K562 (cell line): ENCODE results near the gene CNOT10. TPM values are rescaled to one million over a fixed set of nuclear protein-coding genes. Genes with fewer than 3 reads are reported as not detected.
A peak's percentile ranks its signal among the peaks of the same experiment; 100 is the strongest.

ENCODE experiments used
- ATAC-seq: fragments of 200-7000 bp; cut with Tn5 transposase; 3 replicates; pipeline ENCODE4 v1.9.1; 2020; ENCODE audit warnings: moderate library complexity
- BruUV-seq: library from RNA; stranded (reverse); fragments of 400-500 nt; replicated peaks from 2 replicates; lab custom pipeline; 2021; lab: Mats Ljungman, UMichigan
- CTCF ChIA-PET: fragments of 300-600 bp; formaldehyde crosslinking; extraction: SDS; loops from one replicate; lab custom pipeline; 2021; ENCODE audit warnings: low intra/inter-chr PET ratio; lab: Yijun Ruan, JAX
- POLR2A ChIA-PET: fragments of 300-600, 350-650 bp; sonication (Branson Sonifier 250); formaldehyde crosslinking; extraction: SDS; loops from one replicate; lab custom pipeline; 2021; ENCODE audit warnings: antibody characterized with exemption, inconsistent platforms; lab: Yijun Ruan, JAX
- DNase-seq, 4 experiments: peaks; one replicate each; pipeline versions ENCODE4 v3.0.0 to v3.0.0-alpha.2; 2011 to 2018; ENCODE audit warnings: low spot score in 3 of 4, mixed read lengths in 3 of 4; ENCODE audit errors: extremely low read depth in 1 of 4
- FAIRE-seq: peaks from 2 replicates; lab custom pipeline; 2011; peaks lifted over from hg19 to GRCh38; lab: Jason Lieb, UNC
- H2AFZ ChIP-seq: 2 replicates; pipeline ENCODE4 v1.6.0; 2011; ENCODE audit warnings: low read depth, low read length, control low read depth, inconsistent platforms
- H3K27ac ChIP-seq: fragments of 200-600 bp; 3 replicates; pipeline ENCODE4 v1.8.0; 2011; ENCODE audit warnings: low read depth, mild to moderate bottlenecking, control low read depth, inconsistent platforms, low read length, moderate library complexity, mixed read lengths; ENCODE audit errors: extremely low read depth
- H3K27me3 ChIP-seq, 2 experiments: fragments of 300-600 bp in 1 of 2; 2 replicates in 1 of 2; 3 replicates in 1 of 2; pipeline versions ENCODE4 v1.6.0 to v1.8.0; 2011; ENCODE audit warnings: inconsistent platforms in 2 of 2, low read length in 2 of 2, mild to moderate bottlenecking in 1 of 2, mixed read lengths in 1 of 2, moderate library complexity in 1 of 2; ENCODE audit not compliant: control insufficient read depth in 2 of 2, insufficient read depth in 2 of 2
- H3K36me3 ChIP-seq: fragments of 300-600 bp; 3 replicates; pipeline ENCODE4 v1.8.0; 2011; ENCODE audit warnings: mild to moderate bottlenecking, low read length, inconsistent platforms; ENCODE audit not compliant: control insufficient read depth, insufficient read depth
- H3K4me1 ChIP-seq, 2 experiments: fragments of 200-600 bp in 1 of 2; replicated peaks in 1 of 2; 2 replicates in 1 of 2; 3 replicates in 1 of 2; pipeline versions ENCODE4 v1.5.1 to v1.8.0; 2011; ENCODE audit warnings: inconsistent platforms in 2 of 2, low read length in 2 of 2, mild to moderate bottlenecking in 1 of 2, mixed read lengths in 1 of 2, moderate library complexity in 1 of 2; ENCODE audit not compliant: control insufficient read depth in 2 of 2, insufficient read depth in 2 of 2
- H3K4me2 ChIP-seq: 2 replicates; pipeline ENCODE4 v1.6.1; 2011; ENCODE audit warnings: low read length, control low read depth, inconsistent platforms, mixed read lengths; ENCODE audit not compliant: insufficient read depth
- H3K4me3 ChIP-seq: fragments of 200-600 bp; sonication (generic), shearing (Covaris generic); 2 replicates; pipeline ENCODE4 v1.5.1; 2016; ENCODE audit warnings: control low read depth, inconsistent platforms
- H3K79me2 ChIP-seq: fragments of 200-600 bp; 3 replicates; pipeline ENCODE4 v1.8.0; 2011; ENCODE audit warnings: low read length, inconsistent platforms; ENCODE audit not compliant: control insufficient read depth, insufficient read depth
- H3K9ac ChIP-seq, 2 experiments: 2 replicates each; pipeline versions ENCODE4 v1.6.0 to v1.6.1; 2011; ENCODE audit warnings: low read depth in 2 of 2, low read length in 2 of 2, control low read depth in 1 of 2, inconsistent platforms in 1 of 2, mild to moderate bottlenecking in 1 of 2, mixed read lengths in 1 of 2; ENCODE audit not compliant: insufficient read depth in 1 of 2
- H3K9me1 ChIP-seq: one replicate; pipeline ENCODE4 v1.6.0; 2011; ENCODE audit warnings: inconsistent platforms, mild to moderate bottlenecking, low read length, moderate library complexity; ENCODE audit not compliant: control insufficient read depth, insufficient read depth
- H3K9me3 ChIP-seq: replicated peaks from 2 replicates; pipeline ENCODE4 v1.5.1; 2011; ENCODE audit warnings: low read depth, low read length, inconsistent platforms; ENCODE audit not compliant: control insufficient read depth, insufficient read depth
- H4K20me1 ChIP-seq: replicated peaks from 2 replicates; pipeline ENCODE4 v1.6.1; 2011; ENCODE audit warnings: low read length, inconsistent platforms, mixed read lengths; ENCODE audit not compliant: control insufficient read depth, insufficient read depth
- CREM ChIP-seq: IDR thresholded peaks from 2 replicates; pipeline ENCODE4 v1.6.1; 2014; ENCODE audit warnings: antibody characterized with exemption, low read depth
- FUS ChIP-seq: fragments of 200-400 bp; formaldehyde crosslinking; optimal IDR thresholded peaks from 2 replicates; pipeline ENCODE3; 2017; ENCODE audit warnings: low read depth, low read length
- KDM4B ChIP-seq, 2 experiments: fragments of 450-650 bp in 1 of 2; sonication (generic) in 1 of 2; IDR thresholded peaks; 2 replicates each; pipeline ENCODE4 v1.6.1; 2016 to 2017; ENCODE audit warnings: borderline replicate concordance in 2 of 2, antibody characterized with exemption in 1 of 2, low read depth in 1 of 2, mild to moderate bottlenecking in 1 of 2
- L3MBTL2 ChIP-seq: fragments of 450-650 bp; IDR thresholded peaks from 2 replicates; pipeline ENCODE4 v1.6.1; 2016; ENCODE audit warnings: mild to moderate bottlenecking, moderate library complexity
- PRMT5 ChIP-seq: sonication (generic); formaldehyde crosslinking; IDR thresholded peaks from 2 replicates; pipeline ENCODE4 v1.5.0; 2020; ENCODE audit warnings: missing genetic modification reagents
- RBM25 ChIP-seq: fragments of 200-400 bp; formaldehyde crosslinking; IDR thresholded peaks from 2 replicates; pipeline ENCODE4 v1.6.1; 2018; ENCODE audit warnings: low read length, low read depth, moderate library complexity; ENCODE audit not compliant: severe bottlenecking
- SIN3A ChIP-seq, 2 experiments: fragments of 150-350 bp in 1 of 2; IDR thresholded peaks; 2 replicates each; pipeline ENCODE4 v1.6.1; 2011 to 2016; ENCODE audit warnings: borderline replicate concordance in 2 of 2, low read depth in 2 of 2, low read length in 2 of 2, mild to moderate bottlenecking in 2 of 2, moderate library complexity in 2 of 2; ENCODE audit not compliant: control insufficient read depth in 1 of 2
- SMAD4 ChIP-seq: fragments of 250-450 bp; sonication (Bioruptor Pico); conservative IDR thresholded peaks from 2 replicates; pipeline ENCODE4 v1.8.0; 2021; ENCODE audit warnings: inconsistent platforms, mild to moderate bottlenecking, moderate library complexity
- ZNF431 ChIP-seq: sonication (generic); formaldehyde crosslinking; IDR thresholded peaks from 2 replicates; pipeline ENCODE4 v1.8.0; 2022; ENCODE audit warnings: mild to moderate bottlenecking, missing genetic modification reagents
- ZNF780A ChIP-seq: fragments of 250-450 bp; sonication (Bioruptor Pico); IDR thresholded peaks from 2 replicates; pipeline ENCODE4 v1.5.0; 2021; ENCODE audit warnings: mild to moderate bottlenecking
- WGBS: fragments of 100-300 bp; shearing (Covaris generic); methylation state at CpG from one replicate; pipeline ENCODE4 v1.1.6; 2016; ENCODE audit warnings: low coverage, mixed read lengths; ENCODE audit not compliant: insufficient coverage; ENCODE audit errors: missing lambda C conversion rate; 5-methylcytosine and 5-hydroxymethylcytosine counted together
- in situ Hi-C: fragments of 300-500 bp; cut with MboI; formaldehyde crosslinking; loops from 4 replicates; pipeline ENCODE4 v1.15.0; 2018; ENCODE audit warnings: inconsistent platforms, mixed read lengths
- intact Hi-C: fragments of 100-400 bp; cut with micrococcal nuclease; formaldehyde crosslinking; loops from 2 replicates; pipeline ENCODE4 v1.14.2; 2022
- polyA plus RNA-seq, 8 experiments: library from polyadenylated mRNA; depleted of rRNA in 4 of 8; stranded (reverse) in 5 of 8; unstranded in 3 of 8; fragments of >200 nt; fragmentation: Nextera tagmentation in 2 of 8; fragmentation: Illumina TruSeq in 1 of 8; extraction: Ambion mirVana in 2 of 8; extraction: Trizol in 1 of 8; gene quantifications; 2 replicates each; pipeline versions ENCODE4 v1.2.1 to v1.2.3, GENCODE V29; 2011 to 2014; ENCODE audit warnings: inconsistent platforms in 1 of 8, missing spikeins in 1 of 8
- total RNA-seq, 7 experiments: library from RNA; depleted of rRNA in 6 of 7; stranded (reverse); fragments of >200 nt in 6 of 7; fragmentation: Illumina TruSeq in 2 of 7; extraction: Trizol in 2 of 7; gene quantifications; 2 replicates each; pipeline versions ENCODE4 v1.2.1 to v1.2.3, GENCODE V29; 2011 to 2021; ENCODE audit warnings: low replicate concordance in 1 of 7
- TF ChIP-seq, protein P1 (sequence below): sonication (generic); formaldehyde crosslinking; IDR thresholded peaks from 2 replicates; pipeline ENCODE4 v1.8.1; 2022; ENCODE audit warnings: missing genetic modification reagents
- TF ChIP-seq, protein P2 (sequence below): IDR thresholded peaks from 2 replicates; pipeline ENCODE4 v1.6.1; 2016; ENCODE audit warnings: missing genetic modification characterization, missing compliant biosample characterization
- TF ChIP-seq, protein P3 (sequence below), 2 experiments: fragments of 450-650 bp; IDR thresholded peaks; 2 replicates each; pipeline ENCODE4 v1.6.1; 2016
- TF ChIP-seq, protein P4 (sequence below): sonication (generic); formaldehyde crosslinking; IDR thresholded peaks from 2 replicates; pipeline ENCODE4 v1.8.0; 2022; ENCODE audit warnings: mild to moderate bottlenecking, missing genetic modification reagents

Gene CNOT10
- total and polyA plus RNA-seq, 9 of the 15 experiments (the other 6 are each of a cell fraction or from before 2014, with no cell fraction given): 35.7 to 114 (median 81.9) TPM

DNA sequence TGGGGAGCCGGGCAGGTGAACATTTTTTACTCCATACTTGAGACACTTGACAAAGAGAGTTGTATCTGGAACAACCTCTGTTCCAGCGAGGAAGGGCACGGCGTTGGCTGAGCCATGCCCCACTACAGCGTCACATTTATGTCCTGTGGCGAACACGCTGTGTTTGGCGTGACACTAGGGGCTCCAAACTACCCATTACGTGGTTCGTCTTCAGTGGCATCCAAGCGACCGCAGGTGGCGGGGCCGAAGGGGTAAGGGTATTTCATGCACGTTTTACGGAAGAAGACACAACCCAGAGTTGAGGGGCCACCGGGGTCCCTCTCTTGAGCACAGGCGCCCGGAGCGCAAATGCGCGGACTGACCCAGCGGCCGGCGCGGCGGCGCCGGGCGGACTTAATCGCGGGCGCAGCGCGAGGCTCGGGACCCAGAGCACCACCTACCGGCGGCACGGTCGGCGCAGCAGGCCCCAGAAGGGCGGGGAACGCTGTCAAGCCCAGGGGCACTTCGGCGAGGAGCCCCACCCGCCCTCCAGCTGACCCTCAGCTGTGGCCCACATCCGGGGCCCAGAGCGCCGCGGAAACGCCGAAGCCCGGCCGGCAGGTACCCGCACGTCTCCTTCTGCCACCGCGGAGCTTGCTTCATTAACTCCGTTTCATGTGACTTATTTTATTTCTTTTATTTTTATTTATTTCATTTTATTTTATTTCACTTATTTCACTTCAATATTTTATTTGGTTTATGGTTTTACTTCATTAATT, 96.4 kb downstream of the CNOT10 start:
- no TSS peak for BruUV-seq
- H3K4me3 ChIP-seq: peak overlapping the region; percentile 50
- no peaks in the 10 kb centered on the region for H4K20me1 ChIP-seq
- ATAC-seq: peak; percentile 97
- peak; percentile 42 for FAIRE-seq
- no peaks in the 10 kb centered on the region for H3K79me2 ChIP-seq
- no peaks in the 10 kb centered on the region for H3K9me1 ChIP-seq
- 2% methylated on average over 50 of the region's 59 CpGs for WGBS
- CTCF ChIA-PET: interaction anchor here (0.6 to 1.2 kb wide), 3 partner anchors 106 to 284 kb away, joined by 4 to 5 read pairs (median 4); no protein-coding TSS in a partner anchor
- POLR2A ChIA-PET: interaction anchor here (0.8 to 1.9 kb wide), 5 partner anchors 9 to 16 kb away, joined by 3 to 8 read pairs (median 5); no protein-coding TSS in a partner anchor
- intact Hi-C loops (loop anchor here (1.0 to 5.0 kb wide), 3 partner anchors 49 to 271 kb away; no protein-coding TSS in a partner anchor), in situ Hi-C loops (no loop called here)
- peak overlapping the region; percentile 91 for H2AFZ ChIP-seq
- H3K4me2 ChIP-seq: peak overlapping the region; percentile 90
- DNase-seq: peak; percentile 90 to 95 (median 92)
- no peaks in the 10 kb centered on the region for H3K9me3 ChIP-seq
- H3K27me3 ChIP-seq: 0 out of 5 replicates have a peak, but pooled peaks cover 0 to under 1% of the 10 kb centered on the region in 2 experiments
- no peaks in the 10 kb centered on the region for H3K36me3 ChIP-seq
- H3K27ac ChIP-seq: peak overlapping the region; percentile 37; the same call in 2 of the 3 replicates
- H3K9ac ChIP-seq: peak overlapping the region; percentile 69 to 93
- peaks cover 4 to 20% of the 10 kb centered on the region in 2 experiments; a peak in 4 of 5 replicates for H3K4me1 ChIP-seq
- TF ChIP-seq, protein P1, sequence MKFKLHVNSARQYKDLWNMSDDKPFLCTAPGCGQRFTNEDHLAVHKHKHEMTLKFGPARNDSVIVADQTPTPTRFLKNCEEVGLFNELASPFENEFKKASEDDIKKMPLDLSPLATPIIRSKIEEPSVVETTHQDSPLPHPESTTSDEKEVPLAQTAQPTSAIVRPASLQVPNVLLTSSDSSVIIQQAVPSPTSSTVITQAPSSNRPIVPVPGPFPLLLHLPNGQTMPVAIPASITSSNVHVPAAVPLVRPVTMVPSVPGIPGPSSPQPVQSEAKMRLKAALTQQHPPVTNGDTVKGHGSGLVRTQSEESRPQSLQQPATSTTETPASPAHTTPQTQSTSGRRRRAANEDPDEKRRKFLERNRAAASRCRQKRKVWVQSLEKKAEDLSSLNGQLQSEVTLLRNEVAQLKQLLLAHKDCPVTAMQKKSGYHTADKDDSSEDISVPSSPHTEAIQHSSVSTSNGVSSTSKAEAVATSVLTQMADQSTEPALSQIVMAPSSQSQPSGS: no peak; the same call in 1 of the 2 replicates
- TF ChIP-seq, protein P2, sequence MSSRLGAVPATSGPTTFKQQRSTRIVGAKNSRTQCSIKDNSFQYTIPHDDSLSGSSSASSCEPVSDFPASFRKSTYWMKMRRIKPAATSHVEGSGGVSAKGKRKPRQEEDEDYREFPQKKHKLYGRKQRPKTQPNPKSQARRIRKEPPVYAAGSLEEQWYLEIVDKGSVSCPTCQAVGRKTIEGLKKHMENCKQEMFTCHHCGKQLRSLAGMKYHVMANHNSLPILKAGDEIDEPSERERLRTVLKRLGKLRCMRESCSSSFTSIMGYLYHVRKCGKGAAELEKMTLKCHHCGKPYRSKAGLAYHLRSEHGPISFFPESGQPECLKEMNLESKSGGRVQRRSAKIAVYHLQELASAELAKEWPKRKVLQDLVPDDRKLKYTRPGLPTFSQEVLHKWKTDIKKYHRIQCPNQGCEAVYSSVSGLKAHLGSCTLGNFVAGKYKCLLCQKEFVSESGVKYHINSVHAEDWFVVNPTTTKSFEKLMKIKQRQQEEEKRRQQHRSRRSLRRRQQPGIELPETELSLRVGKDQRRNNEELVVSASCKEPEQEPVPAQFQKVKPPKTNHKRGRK (tag): 0 out of 2 replicates have a peak, but pooled peaks have one; percentile 49
- TF ChIP-seq ZNF431 (CRISPR knock-in tag): peak; percentile 52; the same call in 1 of the 2 replicates
- TF ChIP-seq, protein P3, sequence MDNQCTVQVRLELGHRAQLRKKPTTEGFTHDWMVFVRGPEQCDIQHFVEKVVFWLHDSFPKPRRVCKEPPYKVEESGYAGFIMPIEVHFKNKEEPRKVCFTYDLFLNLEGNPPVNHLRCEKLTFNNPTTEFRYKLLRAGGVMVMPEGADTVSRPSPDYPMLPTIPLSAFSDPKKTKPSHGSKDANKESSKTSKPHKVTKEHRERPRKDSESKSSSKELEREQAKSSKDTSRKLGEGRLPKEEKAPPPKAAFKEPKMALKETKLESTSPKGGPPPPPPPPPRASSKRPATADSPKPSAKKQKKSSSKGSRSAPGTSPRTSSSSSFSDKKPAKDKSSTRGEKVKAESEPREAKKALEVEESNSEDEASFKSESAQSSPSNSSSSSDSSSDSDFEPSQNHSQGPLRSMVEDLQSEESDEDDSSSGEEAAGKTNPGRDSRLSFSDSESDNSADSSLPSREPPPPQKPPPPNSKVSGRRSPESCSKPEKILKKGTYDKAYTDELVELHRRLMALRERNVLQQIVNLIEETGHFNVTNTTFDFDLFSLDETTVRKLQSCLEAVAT (IDR thresholded peaks at IDR 0.05): no peak
- no peak for TF ChIP-seq ZNF780A (CRISPR knock-in tag)
- TF ChIP-seq SIN3A (IDR thresholded peaks at IDR 0.05; ENCODE audit: borderline replicate concordance in 2 of 2, control insufficient read depth in 1 of 2, low read depth in 2 of 2, low read length in 2 of 2): peak; percentile 97 to 98
- TF ChIP-seq L3MBTL2: peak; percentile 82
- peak; percentile 26; the same call in 1 of the 2 replicates for TF ChIP-seq CREM
- peak; percentile 66 for TF ChIP-seq FUS
- no peak for TF ChIP-seq PRMT5 (CRISPR knock-in tag)
- TF ChIP-seq, protein P4, sequence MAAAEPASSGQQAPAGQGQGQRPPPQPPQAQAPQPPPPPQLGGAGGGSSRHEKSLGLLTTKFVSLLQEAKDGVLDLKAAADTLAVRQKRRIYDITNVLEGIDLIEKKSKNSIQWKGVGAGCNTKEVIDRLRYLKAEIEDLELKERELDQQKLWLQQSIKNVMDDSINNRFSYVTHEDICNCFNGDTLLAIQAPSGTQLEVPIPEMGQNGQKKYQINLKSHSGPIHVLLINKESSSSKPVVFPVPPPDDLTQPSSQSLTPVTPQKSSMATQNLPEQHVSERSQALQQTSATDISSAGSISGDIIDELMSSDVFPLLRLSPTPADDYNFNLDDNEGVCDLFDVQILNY (CRISPR knock-in tag): peak; percentile 82
- TF ChIP-seq SMAD4 (CRISPR knock-in tag): peak; percentile 84
- TF ChIP-seq RBM25: peak; percentile 41
- peak in 1 of 2 experiments; percentile 62; a peak in 1 of 4 replicates for TF ChIP-seq KDM4B (IDR thresholded peaks at IDR 0.05; ENCODE audit: borderline replicate concordance in 2 of 2, low read depth in 1 of 2)
